Stimulated activated CD4-positive, alpha-beta T cell treated with anti-CD3 and anti-CD28 coated beads, Interleukin-4, amount 100 ng/mL, for 48 hours (primary cell): ENCODE data around the gene ZNF783.
"Not testable (repeated sequence)": the region's sequence is repeated elsewhere in the genome, so short reads cannot be mapped to it uniquely, and the experiment has no call there.

Experiments
- DNase-seq, 2 donors: peaks; one replicate each; pipeline ENCODE4 v3.0.0-alpha.2; 2020; ENCODE audit warnings: low read depth in 2 of 2

Gene ZNF783

GRCh38 chr7:149300620-149301285 is 38.8 kb downstream of the ZNF783 start:
- DNase-seq, result no peak

- DNase-seq, result no peak
Measured at GRCh38 chr7:149302222-149302621, 40.2 kb downstream of the ZNF783 start.

- no peak for DNase-seq
Measured at GRCh38 chr7:149302865-149303264, 40.9 kb downstream of the ZNF783 start.

GRCh38 chr7:149304006-149304405 is 42.0 kb downstream of the ZNF783 start:
- no peak for DNase-seq

GRCh38 chr7:149306854-149307253 is 44.9 kb downstream of the ZNF783 start:
- DNase-seq, result no peak

- no peak for DNase-seq
Measured at GRCh38 chr7:149307775-149308501, 45.9 kb downstream of the ZNF783 start.

- no peak for DNase-seq
Measured at GRCh38 chr7:149310113-149310836, 48.3 kb downstream of the ZNF783 start.

- no peak for DNase-seq
Measured at GRCh38 chr7:149310990-149311573, 49.1 kb downstream of the ZNF783 start.

GRCh38 chr7:149313981-149314380 is 52.0 kb downstream of the ZNF783 start:
- no peak for DNase-seq

- DNase-seq, result no peak
Measured at GRCh38 chr7:149316606-149317005, 54.6 kb downstream of the ZNF783 start.

- DNase-seq, result no peak
Measured at GRCh38 chr7:149317496-149317895, 55.5 kb downstream of the ZNF783 start.

GRCh38 chr7:149317986-149318672 is 56.1 kb downstream of the ZNF783 start:
- DNase-seq, result no peak

- DNase-seq, result no peak
Measured at GRCh38 chr7:149319376-149319775, 57.4 kb downstream of the ZNF783 start.

GRCh38 chr7:149320313-149321124 is 58.5 kb downstream of the ZNF783 start:
- no peak for DNase-seq

- not testable (repeated sequence) for DNase-seq
Measured at GRCh38 chr7:149321125-149321905, 59.3 kb downstream of the ZNF783 start.

GRCh38 chr7:149321978-149322541 is 60.1 kb downstream of the ZNF783 start:
- no peak for DNase-seq

- DNase-seq, result no peak
Measured at GRCh38 chr7:149322737-149323136, 60.7 kb downstream of the ZNF783 start.

- DNase-seq, result no peak
Measured at GRCh38 chr7:149325248-149325647, 63.3 kb downstream of the ZNF783 start.

- DNase-seq, result no peak
Measured at GRCh38 chr7:149329265-149329664, 67.3 kb downstream of the ZNF783 start.
